ENCODE results near the gene GALNT7. TPM values are rescaled to one million over a fixed set of nuclear protein-coding genes. Genes with fewer than 3 reads are reported as not detected.

GALNT7 gene
- polyA plus RNA-seq, 1 donor from 2014 or later, result 15.0 TPM

DNA sequence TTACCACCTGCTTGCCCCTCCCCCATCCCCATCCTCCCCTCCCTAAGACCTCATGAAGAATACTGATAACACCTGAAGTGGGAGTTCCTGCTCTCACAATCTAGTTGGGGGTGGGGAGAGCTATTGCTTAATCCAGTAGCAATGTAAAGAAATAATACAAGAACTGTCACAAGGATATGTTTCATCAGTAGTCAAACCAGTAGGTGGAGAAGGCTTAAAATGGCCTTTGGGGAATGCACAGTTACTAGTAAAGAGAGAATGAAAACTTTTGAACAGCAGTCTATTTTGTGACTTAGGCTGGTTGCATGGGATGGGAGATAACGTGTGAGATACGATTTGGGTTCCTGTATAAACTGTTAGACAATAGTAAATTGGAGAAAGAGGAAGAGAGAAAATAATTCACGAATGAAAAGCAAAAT is 6.0 kb downstream of the GALNT7 start:
- no peaks in the 10 kb centered on the region for H3K27me3 ChIP-seq (ENCODE audit: insufficient read depth, low read depth, low read length)
- no peak for TF ChIP-seq MXI1 (conservative IDR thresholded peaks at IDR 0.05; ENCODE audit: poor library complexity, severe bottlenecking)
- no peak for TF ChIP-seq EZH2 (IDR thresholded peaks at IDR 0.05; ENCODE audit: borderline replicate concordance, insufficient read depth, low read length, poor library complexity, severe bottlenecking)
- TF ChIP-seq POLR2AphosphoS5 (IDR thresholded peaks at IDR 0.05), result no peak
- no peak overlapping the region for H3K9ac ChIP-seq (ENCODE audit: low read length)
- H3K27ac ChIP-seq (ENCODE audit: low read length), result no peak overlapping the region
- H3K79me2 ChIP-seq (replicated peaks; ENCODE audit: insufficient read depth, low read length), result peaks cover 83% of the 10 kb centered on the region
- no peaks in the 10 kb centered on the region for H3F3A ChIP-seq (ENCODE audit: insufficient read depth, low read length, poor library complexity, severe bottlenecking)
- no peaks in the 10 kb centered on the region for H3K36me3 ChIP-seq (ENCODE audit: insufficient read depth, low read length)
- no peaks in the 10 kb centered on the region for H3K9me3 ChIP-seq (ENCODE audit: low read length)
- no peak overlapping the region for H3K4me2 ChIP-seq (ENCODE audit: low read length)
- H4K20me1 ChIP-seq (ENCODE audit: insufficient read depth), result no peaks in the 10 kb centered on the region
- H3K4me3 ChIP-seq (ENCODE audit: low read length), result no peak overlapping the region
- no peak overlapping the region for H2AFZ ChIP-seq (ENCODE audit: low read depth, low read length)
- H3K9me2 ChIP-seq (ENCODE audit: insufficient read depth, low read length), result no peaks in the 10 kb centered on the region

DNA sequence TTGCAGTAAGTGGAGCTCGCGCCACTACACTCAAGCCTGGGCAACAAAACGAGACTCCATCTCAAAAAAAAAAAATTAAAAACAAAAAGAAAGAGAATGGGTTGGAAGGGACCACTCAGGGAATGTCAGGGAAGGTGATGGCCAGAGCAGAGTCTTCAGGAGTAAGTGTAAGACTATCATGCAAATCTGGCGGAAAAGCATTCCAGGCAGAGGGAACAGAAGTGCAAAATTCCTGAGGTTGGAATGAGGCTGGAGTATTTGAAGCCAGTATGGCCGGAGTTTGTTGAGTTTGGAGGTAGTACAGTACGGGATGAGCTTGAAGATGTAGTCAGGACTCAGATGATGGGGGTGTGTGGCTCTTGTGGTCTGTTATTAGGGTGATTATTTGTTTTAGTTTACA is 7.4 kb downstream of the GALNT7 start:
- Histone ChIP-seq H3K27me3 (ENCODE audit: insufficient read depth, low read depth, low read length) (no peaks in the 10 kb centered on the region), H3F3A (ENCODE audit: insufficient read depth, low read length, poor library complexity, severe bottlenecking) (no peaks in the 10 kb centered on the region), H3K36me3 (ENCODE audit: insufficient read depth, low read length) (no peaks in the 10 kb centered on the region), H3K4me2 (ENCODE audit: low read length) (no peak overlapping the region), H3K9me3 (ENCODE audit: low read length) (no peaks in the 10 kb centered on the region), H3K9ac (ENCODE audit: low read length) (no peak overlapping the region), H3K79me2 (replicated peaks; ENCODE audit: insufficient read depth, low read length) (peaks cover 89% of the 10 kb centered on the region), H3K9me2 (ENCODE audit: insufficient read depth, low read length) (no peaks in the 10 kb centered on the region), H3K27ac (ENCODE audit: low read length) (no peak overlapping the region), H2AFZ (ENCODE audit: low read depth, low read length) (no peak overlapping the region), H4K20me1 (ENCODE audit: insufficient read depth) (no peaks in the 10 kb centered on the region), H3K4me3 (ENCODE audit: low read length) (no peak overlapping the region)
- TF ChIP-seq, protein P1, sequence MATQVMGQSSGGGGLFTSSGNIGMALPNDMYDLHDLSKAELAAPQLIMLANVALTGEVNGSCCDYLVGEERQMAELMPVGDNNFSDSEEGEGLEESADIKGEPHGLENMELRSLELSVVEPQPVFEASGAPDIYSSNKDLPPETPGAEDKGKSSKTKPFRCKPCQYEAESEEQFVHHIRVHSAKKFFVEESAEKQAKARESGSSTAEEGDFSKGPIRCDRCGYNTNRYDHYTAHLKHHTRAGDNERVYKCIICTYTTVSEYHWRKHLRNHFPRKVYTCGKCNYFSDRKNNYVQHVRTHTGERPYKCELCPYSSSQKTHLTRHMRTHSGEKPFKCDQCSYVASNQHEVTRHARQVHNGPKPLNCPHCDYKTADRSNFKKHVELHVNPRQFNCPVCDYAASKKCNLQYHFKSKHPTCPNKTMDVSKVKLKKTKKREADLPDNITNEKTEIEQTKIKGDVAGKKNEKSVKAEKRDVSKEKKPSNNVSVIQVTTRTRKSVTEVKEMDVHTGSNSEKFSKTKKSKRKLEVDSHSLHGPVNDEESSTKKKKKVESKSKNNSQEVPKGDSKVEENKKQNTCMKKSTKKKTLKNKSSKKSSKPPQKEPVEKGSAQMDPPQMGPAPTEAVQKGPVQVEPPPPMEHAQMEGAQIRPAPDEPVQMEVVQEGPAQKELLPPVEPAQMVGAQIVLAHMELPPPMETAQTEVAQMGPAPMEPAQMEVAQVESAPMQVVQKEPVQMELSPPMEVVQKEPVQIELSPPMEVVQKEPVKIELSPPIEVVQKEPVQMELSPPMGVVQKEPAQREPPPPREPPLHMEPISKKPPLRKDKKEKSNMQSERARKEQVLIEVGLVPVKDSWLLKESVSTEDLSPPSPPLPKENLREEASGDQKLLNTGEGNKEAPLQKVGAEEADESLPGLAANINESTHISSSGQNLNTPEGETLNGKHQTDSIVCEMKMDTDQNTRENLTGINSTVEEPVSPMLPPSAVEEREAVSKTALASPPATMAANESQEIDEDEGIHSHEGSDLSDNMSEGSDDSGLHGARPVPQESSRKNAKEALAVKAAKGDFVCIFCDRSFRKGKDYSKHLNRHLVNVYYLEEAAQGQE (IDR thresholded peaks at IDR 0.05; ENCODE audit: borderline replicate concordance), result no peak

DNA sequence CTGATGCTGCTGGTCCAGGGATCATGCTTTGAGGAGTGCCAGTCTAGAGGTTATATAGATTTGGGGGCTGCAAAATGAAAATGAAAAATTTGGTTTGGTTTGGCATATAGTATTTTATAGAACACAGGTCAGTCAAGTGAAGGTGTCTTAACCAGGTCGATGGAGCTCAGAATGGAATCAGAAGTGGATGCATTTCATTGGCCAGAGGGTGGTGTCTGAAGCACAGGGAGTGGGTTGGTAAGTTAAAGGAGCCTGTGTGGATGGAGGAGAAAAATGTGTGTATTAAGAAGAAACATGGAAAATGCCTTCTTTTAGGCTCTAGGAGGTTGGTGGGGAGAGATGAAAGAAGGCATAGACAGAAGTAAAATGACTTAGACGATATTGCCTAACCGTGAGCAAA is 8.6 kb downstream of the GALNT7 start:
- Histone ChIP-seq H4K20me1 (ENCODE audit: insufficient read depth) (no peaks in the 10 kb centered on the region), H3K9me2 (ENCODE audit: insufficient read depth, low read length) (no peaks in the 10 kb centered on the region), H2AFZ (ENCODE audit: low read depth, low read length) (no peak overlapping the region), H3F3A (ENCODE audit: insufficient read depth, low read length, poor library complexity, severe bottlenecking) (no peaks in the 10 kb centered on the region), H3K27ac (ENCODE audit: low read length) (no peak overlapping the region), H3K9me3 (ENCODE audit: low read length) (no peaks in the 10 kb centered on the region), H3K36me3 (ENCODE audit: insufficient read depth, low read length) (no peaks in the 10 kb centered on the region), H3K27me3 (ENCODE audit: insufficient read depth, low read depth, low read length) (no peaks in the 10 kb centered on the region), H3K4me2 (ENCODE audit: low read length) (no peak overlapping the region), H3K79me2 (replicated peaks; ENCODE audit: insufficient read depth, low read length) (peaks cover 84% of the 10 kb centered on the region), H3K9ac (ENCODE audit: low read length) (no peak overlapping the region), H3K4me3 (ENCODE audit: low read length) (no peak overlapping the region)
- no peak for TF ChIP-seq MXI1 (conservative IDR thresholded peaks at IDR 0.05; ENCODE audit: poor library complexity, severe bottlenecking)
- TF ChIP-seq EZH2 (IDR thresholded peaks at IDR 0.05; ENCODE audit: borderline replicate concordance, insufficient read depth, low read length, poor library complexity, severe bottlenecking), result no peak
- no peak for TF ChIP-seq EP300 (conservative IDR thresholded peaks at IDR 0.05; ENCODE audit: poor library complexity, severe bottlenecking)
- TF ChIP-seq SMC3 (conservative IDR thresholded peaks at IDR 0.05; ENCODE audit: poor library complexity), result no peak
- TF ChIP-seq TAF1 (IDR thresholded peaks at IDR 0.05; ENCODE audit: low read depth), result no peak
- TF ChIP-seq, protein P1 (IDR thresholded peaks at IDR 0.05; ENCODE audit: borderline replicate concordance), result no peak
- no peak for TF ChIP-seq RAD21 (conservative IDR thresholded peaks at IDR 0.05)
- TF ChIP-seq, protein P2, sequence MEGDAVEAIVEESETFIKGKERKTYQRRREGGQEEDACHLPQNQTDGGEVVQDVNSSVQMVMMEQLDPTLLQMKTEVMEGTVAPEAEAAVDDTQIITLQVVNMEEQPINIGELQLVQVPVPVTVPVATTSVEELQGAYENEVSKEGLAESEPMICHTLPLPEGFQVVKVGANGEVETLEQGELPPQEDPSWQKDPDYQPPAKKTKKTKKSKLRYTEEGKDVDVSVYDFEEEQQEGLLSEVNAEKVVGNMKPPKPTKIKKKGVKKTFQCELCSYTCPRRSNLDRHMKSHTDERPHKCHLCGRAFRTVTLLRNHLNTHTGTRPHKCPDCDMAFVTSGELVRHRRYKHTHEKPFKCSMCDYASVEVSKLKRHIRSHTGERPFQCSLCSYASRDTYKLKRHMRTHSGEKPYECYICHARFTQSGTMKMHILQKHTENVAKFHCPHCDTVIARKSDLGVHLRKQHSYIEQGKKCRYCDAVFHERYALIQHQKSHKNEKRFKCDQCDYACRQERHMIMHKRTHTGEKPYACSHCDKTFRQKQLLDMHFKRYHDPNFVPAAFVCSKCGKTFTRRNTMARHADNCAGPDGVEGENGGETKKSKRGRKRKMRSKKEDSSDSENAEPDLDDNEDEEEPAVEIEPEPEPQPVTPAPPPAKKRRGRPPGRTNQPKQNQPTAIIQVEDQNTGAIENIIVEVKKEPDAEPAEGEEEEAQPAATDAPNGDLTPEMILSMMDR (IDR thresholded peaks at IDR 0.05; ENCODE audit: poor library complexity, severe bottlenecking), result no peak
- no peak for TF ChIP-seq POLR2AphosphoS5 (IDR thresholded peaks at IDR 0.05)

All from neural cell (in vitro differentiated cells).